Right cardiac atrium (tissue), 5 donors: ENCODE data around the gene LCA5. TPM values are rescaled to one million over a fixed set of nuclear protein-coding genes. Genes with fewer than 3 reads are reported as not detected.

Source experiments
- ATAC-seq, 2 donors: fragments of 200-7000 bp; cut with Tn5 transposase; one replicate each; pipeline versions ENCODE4 v1.8.0 to v1.9.1; 2020; ENCODE audit warnings: moderate library complexity in 2 of 2, mild to moderate bottlenecking in 1 of 2
- DNase-seq, 3 donors: peaks; one replicate each; pipeline ENCODE4 v3.0.0-alpha.2; 2020
- H3K27ac ChIP-seq: one replicate; pipeline ENCODE4 v1.5.1; 2013; ENCODE audit warnings: mild to moderate bottlenecking, low read length, control low read depth, moderate library complexity
- H3K27me3 ChIP-seq: one replicate; pipeline ENCODE4 v1.6.1; 2013; ENCODE audit not compliant: control insufficient read depth, insufficient read depth
- H3K4me1 ChIP-seq: one replicate; pipeline ENCODE4 v1.6.1; 2013; ENCODE audit warnings: low read length; ENCODE audit not compliant: control insufficient read depth, insufficient read depth
- H3K4me3 ChIP-seq: one replicate; pipeline ENCODE4 v1.5.1; 2013; ENCODE audit warnings: low read length, control low read depth
- H3K9me3 ChIP-seq: one replicate; pipeline ENCODE4 v1.6.1; 2013; ENCODE audit warnings: low read length; ENCODE audit not compliant: control insufficient read depth
- WGBS: extraction: QIAGEN DNeasy Blood & Tissue Kit; methylation state at CpG from one replicate; pipeline ENCODE4 v1.1.7; 2013; 5-methylcytosine and 5-hydroxymethylcytosine counted together
- intact Hi-C, 4 donors: fragments of 100-400 bp; cut with DNase I; formaldehyde crosslinking; loops; one replicate each; pipeline versions ENCODE4 v1.11.0 to v1.14.0; 2022 to 2023
- polyA plus RNA-seq: library from polyadenylated mRNA; stranded (reverse); fragments of 200-250 nt; gene quantifications from one replicate; pipeline ENCODE4 v1.2.3, GENCODE V29; 2013
- total RNA-seq, 4 donors: library from RNA; stranded (reverse); fragmentation: NEBNext Ultra II Directional; extraction: Animal tissue kit (Norgen Biotek cat#: 25700); gene quantifications; one replicate each; pipeline ENCODE4 v1.2.1, GENCODE V29; 2021
- donor health status: healthy with polysubstance abuse.
- donor health status: DM: no; HTN: yes; CAD: no.
- donor health status: DM: no; HTN: no; CAD: no.
- donor health status: DM: no; HTN: yes; CAD: no; lungs with severe emphysema.
- donor health status: DM: yes; HTN: yes; CAD: no.

LCA5 gene
- total and polyA plus RNA-seq, 5 donors, result 1.6 to 4.1 (median 3.6) TPM

DNA sequence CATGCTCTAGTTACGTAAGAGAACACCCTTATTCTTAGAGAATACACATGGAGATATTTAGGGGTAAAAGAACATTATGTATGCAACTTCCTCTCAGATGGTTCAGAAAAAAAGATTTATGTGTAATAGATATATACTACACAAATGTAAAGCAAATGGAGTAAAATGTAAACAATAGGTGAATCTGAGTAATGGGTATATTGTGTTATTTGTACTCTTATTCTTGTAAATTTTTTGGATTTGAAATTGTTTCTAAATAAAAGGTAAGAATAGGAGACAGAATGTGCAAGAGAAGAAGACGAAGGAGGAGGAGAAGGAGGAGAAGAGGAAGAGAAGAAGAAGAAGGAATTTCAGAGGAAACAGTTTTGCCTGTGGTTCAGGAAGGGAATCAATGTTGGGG lies 22.5 kb upstream of the LCA5 start:
- Histone ChIP-seq H3K9me3 (no peaks in the 10 kb centered on the region), H3K4me1 (no peaks in the 10 kb centered on the region), H3K27me3 (no peaks in the 10 kb centered on the region), H3K4me3 (no peak overlapping the region), H3K27ac (no peak overlapping the region)
- intact Hi-C loops, result loop anchor here in 2 of 4 donors (10.0 kb wide), 1 partner anchor 115 kb away; no protein-coding TSS in a partner anchor
- WGBS, result 95% methylated on average over 2 of the region's 2 CpGs
- no peak for DNase-seq
- no peak for ATAC-seq

- ATAC-seq, result no peak
- Histone ChIP-seq H3K4me3 (no peak overlapping the region), H3K27ac (no peak overlapping the region), H3K4me1 (no peaks in the 10 kb centered on the region), H3K27me3 (no peaks in the 10 kb centered on the region), H3K9me3 (no peaks in the 10 kb centered on the region)
- intact Hi-C loops, result no loop called here
- WGBS, result 90% methylated on average over 2 of the region's 2 CpGs
- DNase-seq, result no peak
These were observed 20.6 kb upstream of the LCA5 start for GRCh38 chr6:79557673-79558467.

DNA sequence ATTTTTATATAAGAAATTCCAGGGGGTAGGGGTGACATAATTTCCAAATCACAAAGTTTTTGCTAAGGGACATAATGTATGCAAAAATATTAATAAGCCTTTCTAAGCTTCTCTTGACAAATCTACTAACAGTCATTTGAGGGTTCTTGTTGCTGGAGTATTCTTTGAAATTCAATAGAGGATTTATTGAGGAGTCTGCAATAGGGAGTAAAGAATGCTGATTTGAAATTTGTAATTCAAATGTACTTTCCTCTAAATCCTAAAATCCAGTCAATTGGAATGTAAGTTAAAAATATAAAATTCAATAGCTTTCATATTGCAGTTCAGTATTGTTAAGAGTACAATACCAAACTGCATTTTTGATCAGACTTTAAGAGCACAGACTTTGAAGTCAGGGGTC lies 17.1 kb upstream of the LCA5 start:
- Histone ChIP-seq H3K4me1 (no peaks in the 10 kb centered on the region), H3K27ac (no peak overlapping the region), H3K27me3 (no peaks in the 10 kb centered on the region), H3K4me3 (no peak overlapping the region), H3K9me3 (no peaks in the 10 kb centered on the region)
- no peak for ATAC-seq
- intact Hi-C loops, result no loop called here
- no peak for DNase-seq

DNA sequence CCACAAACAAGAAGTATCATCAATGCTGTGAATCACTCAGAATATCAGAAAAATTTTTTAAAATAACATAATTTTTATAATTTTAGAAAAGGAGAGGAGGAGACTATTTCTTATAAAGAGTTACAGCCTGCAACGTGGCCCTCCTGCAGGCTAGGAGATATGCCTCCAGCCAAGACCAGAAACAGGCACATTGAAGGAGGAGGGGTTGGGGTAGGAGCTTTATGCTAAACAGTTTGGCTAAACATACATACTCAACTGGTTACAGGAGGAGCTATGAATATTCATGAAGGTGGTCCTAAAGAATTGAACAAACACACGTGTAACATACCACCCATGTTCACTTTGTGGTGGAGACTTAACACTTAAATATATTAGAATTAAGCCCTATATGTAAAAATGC lies 14.2 kb upstream of the LCA5 start:
- ATAC-seq, result no peak
- WGBS, result 88% methylated on average over 2 of the region's 2 CpGs
- Histone ChIP-seq H3K27ac (no peak overlapping the region), H3K27me3 (no peaks in the 10 kb centered on the region), H3K4me1 (no peaks in the 10 kb centered on the region), H3K4me3 (no peak overlapping the region), H3K9me3 (no peaks in the 10 kb centered on the region)
- DNase-seq, result no peak
- intact Hi-C loops, result no loop called here

DNA sequence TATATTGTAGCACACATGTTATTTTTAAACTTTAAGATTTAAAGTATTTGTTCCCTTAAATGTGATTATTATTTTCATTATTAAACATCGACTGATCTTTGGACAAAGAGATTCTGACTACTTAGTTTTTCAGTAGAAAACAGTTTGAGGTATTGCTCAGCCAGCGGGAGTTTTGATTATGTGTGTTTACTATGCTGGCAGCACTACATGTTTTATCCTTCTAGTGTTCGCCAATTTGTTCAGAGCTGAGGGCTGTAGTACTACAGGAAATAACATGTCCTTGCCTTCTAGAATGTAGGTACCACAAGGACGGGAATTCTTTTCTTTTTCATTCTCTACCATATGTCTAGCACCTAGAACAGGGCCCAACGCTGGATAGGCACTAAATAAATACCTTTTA lies 11.1 kb upstream of the LCA5 start:
- Histone ChIP-seq H3K4me3 (no peak overlapping the region), H3K27ac (no peak overlapping the region), H3K27me3 (no peaks in the 10 kb centered on the region), H3K9me3 (no peaks in the 10 kb centered on the region), H3K4me1 (peaks cover 4% of the 10 kb centered on the region)
- 96% methylated on average over 5 of the region's 5 CpGs for WGBS
- ATAC-seq (no peak), DNase-seq (no peak)
- intact Hi-C loops, result no loop called here

DNA sequence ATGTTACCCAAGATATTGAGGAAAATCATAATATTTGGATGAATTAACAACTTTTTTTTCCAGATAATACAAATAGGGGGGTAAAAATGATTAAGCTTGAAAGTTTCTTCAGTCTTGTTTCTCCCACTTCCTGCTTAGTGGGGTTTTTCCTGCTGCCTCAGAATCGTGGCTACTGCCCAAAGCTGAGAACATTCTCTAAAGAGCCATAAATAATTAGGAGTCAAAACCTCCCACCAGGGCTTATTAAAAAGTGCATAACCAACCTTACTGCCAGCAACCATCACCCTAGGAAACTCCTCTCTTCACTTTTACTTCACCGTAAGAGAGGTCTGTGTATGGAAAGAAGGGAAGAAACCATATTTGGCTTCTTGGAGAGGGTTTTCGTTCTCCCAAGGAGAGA lies 9.0 kb upstream of the LCA5 start:
- intact Hi-C loops, result no loop called here
- peaks cover 4% of the 10 kb centered on the region for H3K4me1 ChIP-seq
- DNase-seq (no peak), ATAC-seq (no peak)
- no peak overlapping the region for H3K27ac ChIP-seq
- WGBS, result 55% methylated on average over 3 of the region's 3 CpGs
- H3K9me3 ChIP-seq, result no peaks in the 10 kb centered on the region
- H3K27me3 ChIP-seq, result no peaks in the 10 kb centered on the region
- no peak overlapping the region for H3K4me3 ChIP-seq

GRCh38 chr6:79544939-79545450 lies 7.8 kb upstream of the LCA5 start:
- Histone ChIP-seq H3K9me3 (no peaks in the 10 kb centered on the region), H3K4me1 (peaks cover 4% of the 10 kb centered on the region), H3K4me3 (peak overlapping the region; percentile 12), H3K27me3 (no peaks in the 10 kb centered on the region), H3K27ac (peak overlapping the region; percentile 33)
- WGBS, result 2% methylated on average over 7 of the region's 7 CpGs
- intact Hi-C loops, result no loop called here
- DNase-seq (peak; percentile 72 to 79 (median 74)), ATAC-seq (peak; percentile 91 to 97)

GRCh38 chr6:79544299-79544927 lies 7.2 kb upstream of the LCA5 start:
- Histone ChIP-seq H3K27me3 (no peaks in the 10 kb centered on the region), H3K4me3 (peak overlapping the region; percentile 12), H3K27ac (peak overlapping the region; percentile 81), H3K9me3 (no peaks in the 10 kb centered on the region), H3K4me1 (peaks cover 4% of the 10 kb centered on the region)
- DNase-seq, result no peak
- WGBS, result 38% methylated on average over 2 of the region's 2 CpGs
- ATAC-seq, result no peak
- intact Hi-C loops, result no loop called here

DNA sequence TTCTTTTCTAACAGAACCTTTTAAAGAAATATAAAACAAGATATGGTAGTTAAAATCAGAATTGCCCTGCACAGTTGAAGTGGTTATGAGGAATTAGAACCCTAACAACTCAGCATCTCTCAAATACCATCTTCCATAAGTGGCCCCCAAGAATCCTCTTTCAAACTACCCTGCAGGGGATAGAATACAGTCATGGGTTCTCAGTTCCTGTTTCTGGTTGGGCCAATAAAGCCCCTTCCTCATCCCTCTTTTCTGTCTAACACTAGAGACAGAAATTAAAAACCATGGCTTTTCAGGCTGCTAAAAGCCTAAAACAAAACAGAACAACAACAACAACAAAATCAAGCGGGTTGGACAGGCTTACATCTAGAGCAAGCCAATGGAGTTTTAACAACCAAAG lies 6.7 kb upstream of the LCA5 start:
- Histone ChIP-seq H3K4me1 (peaks cover 4% of the 10 kb centered on the region), H3K4me3 (no peak overlapping the region), H3K27ac (peak overlapping the region; percentile 81), H3K9me3 (no peaks in the 10 kb centered on the region), H3K27me3 (no peaks in the 10 kb centered on the region)
- intact Hi-C loops, result no loop called here
- ATAC-seq (no peak), DNase-seq (no peak)
- WGBS, result 90% methylated on average over 1 of the region's 1 CpG

DNA sequence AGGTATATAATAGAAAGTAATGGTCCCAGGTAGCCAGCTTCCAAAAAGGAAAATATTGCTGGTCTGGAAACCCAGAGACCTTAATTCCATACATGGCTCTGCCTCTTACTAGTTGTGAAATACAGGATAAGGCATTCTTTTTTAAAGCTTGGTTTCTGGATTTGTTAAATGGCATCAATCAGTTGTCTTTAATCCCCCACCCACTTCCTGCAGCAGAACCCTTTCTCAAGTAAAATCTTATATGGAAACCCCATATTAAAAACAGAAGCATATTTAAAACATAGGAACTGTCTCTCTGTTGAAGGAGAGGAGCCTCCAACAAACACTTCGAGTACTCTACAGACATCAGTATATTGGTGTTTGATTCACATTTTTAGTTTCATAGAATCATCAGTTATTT lies 6.2 kb upstream of the LCA5 start:
- Histone ChIP-seq H3K9me3 (no peaks in the 10 kb centered on the region), H3K27me3 (no peaks in the 10 kb centered on the region), H3K27ac (no peak overlapping the region), H3K4me1 (peaks cover 4% of the 10 kb centered on the region), H3K4me3 (no peak overlapping the region)
- DNase-seq, result no peak
- 93% methylated on average over 1 of the region's 1 CpG for WGBS
- intact Hi-C loops, result no loop called here
- ATAC-seq, result no peak

DNA sequence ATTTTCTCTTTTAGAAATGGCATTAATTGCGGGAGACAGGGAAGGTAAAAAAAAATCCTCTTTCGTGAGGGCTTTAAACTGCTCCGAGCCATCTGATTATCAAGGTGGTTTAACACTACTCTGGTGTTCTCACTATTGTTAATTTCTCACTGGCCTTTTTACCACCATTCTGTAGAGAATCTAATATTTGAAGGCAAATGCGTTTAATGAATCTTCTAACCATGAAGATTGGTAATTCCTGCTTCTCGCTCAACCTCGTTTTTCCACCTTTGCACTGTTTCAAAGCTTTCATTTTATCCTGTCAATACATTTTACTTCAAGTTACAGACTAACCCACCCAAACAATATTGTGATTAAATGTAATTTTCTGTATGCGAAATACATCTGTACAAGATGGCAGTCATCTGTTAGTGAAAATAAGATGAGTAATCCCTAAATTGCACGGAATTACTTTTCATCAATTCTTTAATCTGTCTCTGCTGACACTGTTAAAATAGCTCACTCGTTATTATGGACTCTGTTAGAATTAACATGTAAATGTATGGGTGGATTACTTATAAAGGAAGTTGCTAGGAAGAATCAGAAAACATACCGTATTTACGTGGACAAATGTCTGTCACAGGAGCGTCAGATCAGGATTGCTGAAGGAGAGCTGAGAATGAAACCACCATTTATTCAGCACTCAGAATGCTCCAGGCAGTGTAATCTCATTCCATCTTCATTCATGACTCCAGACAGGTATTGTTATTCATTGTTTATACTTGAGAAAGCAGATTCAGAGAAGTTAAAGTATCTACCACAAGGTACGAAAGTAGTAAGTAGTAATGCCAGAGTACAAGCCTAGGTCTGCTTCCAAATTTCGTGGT lies 1.1 kb upstream of the LCA5 start:
- Histone ChIP-seq H3K4me3 (peak overlapping the region; percentile 93), H3K27me3 (no peaks in the 10 kb centered on the region), H3K9me3 (no peaks in the 10 kb centered on the region), H3K27ac (no peak overlapping the region), H3K4me1 (no peaks in the 10 kb centered on the region)
- 24% methylated on average over 14 of the region's 14 CpGs for WGBS
- ATAC-seq (no peak), DNase-seq (no peak)
- intact Hi-C loops, result no loop called here
